WTC11 (cell line): ENCODE measurements around the gene CAMTA1. TPM values are rescaled to one million over a fixed set of nuclear protein-coding genes. Genes with fewer than 3 reads are reported as not detected.
"Not testable (repeated sequence)": the region's sequence is repeated elsewhere in the genome, so short reads cannot be mapped to it uniquely, and the experiment has no call there.

ENCODE experiments used
- ATAC-seq: fragments of 200-7000 bp; cut with Tn5 transposase; 2 replicates; pipeline ENCODE4 v1.10.0; 2021; ENCODE audit warnings: mild to moderate bottlenecking, moderate library complexity
- CTCF ChIA-PET: fragments of 300-600 bp; sonication (Branson Sonifier 250); formaldehyde crosslinking; loops from one replicate; lab custom pipeline; 2021; ENCODE audit warnings: antibody characterized with exemption; lab: Charles Lee
- POLR2A ChIA-PET: fragments of 350-600 bp; sonication (Branson Sonifier 250); formaldehyde crosslinking; loops from one replicate; lab custom pipeline; 2021; ENCODE audit warnings: antibody characterized with exemption; lab: Charles Lee
- DNase-seq: peaks from one replicate; pipeline ENCODE4 v3.0.0; 2021; ENCODE audit warnings: low spot score
- H3K27ac Mint-ChIP-seq: 2 replicates; pipeline ENCODE4 v1.8.0; 2021; ENCODE audit warnings: mixed read lengths
- H3K27me3 Mint-ChIP-seq: 2 replicates; pipeline ENCODE4 v1.8.0; 2021; ENCODE audit warnings: low read depth, mild to moderate bottlenecking, moderate library complexity, mixed read lengths
- H3K36me3 Mint-ChIP-seq: 2 replicates; pipeline ENCODE4 v1.8.0; 2021; ENCODE audit warnings: mixed read lengths
- H3K4me1 Mint-ChIP-seq: 2 replicates; pipeline ENCODE4 v1.8.0; 2022; ENCODE audit warnings: mixed read lengths
- H3K4me3 Mint-ChIP-seq: 2 replicates; pipeline ENCODE4 v1.8.0; 2021; ENCODE audit warnings: mild to moderate bottlenecking, moderate library complexity, mixed read lengths
- H3K9me3 Mint-ChIP-seq: 2 replicates; pipeline ENCODE4 v1.8.0; 2021; ENCODE audit warnings: mixed read lengths
- CREB1 ChIP-seq: sonication (generic); formaldehyde crosslinking; IDR thresholded peaks from 2 replicates; pipeline ENCODE4 v1.8.0; 2023; ENCODE audit warnings: mild to moderate bottlenecking, missing genetic modification reagents
- FOXP1 ChIP-seq: sonication (generic); formaldehyde crosslinking; IDR thresholded peaks from 2 replicates; pipeline ENCODE4 v1.8.0; 2022; ENCODE audit warnings: missing genetic modification reagents, mild to moderate bottlenecking, moderate library complexity, borderline replicate concordance
- GABPB1 ChIP-seq: sonication (generic); formaldehyde crosslinking; IDR thresholded peaks from 2 replicates; pipeline ENCODE4 v1.8.1; 2023; ENCODE audit warnings: mild to moderate bottlenecking, missing genetic modification reagents
- JUN ChIP-seq: sonication (generic); formaldehyde crosslinking; IDR thresholded peaks from 2 replicates; pipeline ENCODE4 v1.8.0; 2023; ENCODE audit warnings: mild to moderate bottlenecking, missing genetic modification reagents
- PREB ChIP-seq: sonication (generic); formaldehyde crosslinking; IDR thresholded peaks from 2 replicates; pipeline ENCODE4 v1.8.1; 2022; ENCODE audit warnings: mild to moderate bottlenecking, missing genetic modification reagents, moderate library complexity, borderline replicate concordance
- SMAD4 ChIP-seq: sonication (generic); formaldehyde crosslinking; IDR thresholded peaks from 2 replicates; pipeline ENCODE4 v1.8.0; 2022; ENCODE audit warnings: mild to moderate bottlenecking, missing genetic modification reagents
- STAT6 ChIP-seq: sonication (generic); formaldehyde crosslinking; conservative IDR thresholded peaks from 2 replicates; pipeline ENCODE4 v1.8.1; 2023; ENCODE audit warnings: mild to moderate bottlenecking, low read depth, missing genetic modification reagents, moderate library complexity
- ZBTB21 ChIP-seq: sonication (generic); formaldehyde crosslinking; IDR thresholded peaks from 2 replicates; pipeline ENCODE4 v1.8.1; 2023; ENCODE audit warnings: mild to moderate bottlenecking, missing genetic modification reagents, borderline replicate concordance
- total RNA-seq: library from RNA; stranded (reverse); gene quantifications from 3 replicates; pipeline ENCODE4 v1.2.3, GENCODE V29; 2021
- TF ChIP-seq, protein P1 (sequence below): fragments of 250-450 bp; sonication (Bioruptor Pico); IDR thresholded peaks from 2 replicates; pipeline ENCODE4 v1.9.0; 2021; ENCODE audit warnings: mild to moderate bottlenecking
- TF ChIP-seq, protein P2 (sequence below): fragments of 250-450 bp; sonication (Bioruptor Pico); IDR thresholded peaks from 2 replicates; pipeline ENCODE4 v1.9.0; 2021; ENCODE audit warnings: mild to moderate bottlenecking
- TF ChIP-seq, protein P3 (sequence below): sonication (generic); formaldehyde crosslinking; IDR thresholded peaks from 2 replicates; pipeline ENCODE4 v1.8.1; 2022; ENCODE audit warnings: mild to moderate bottlenecking, moderate library complexity, missing genetic modification reagents
- TF ChIP-seq, protein P4 (sequence below): sonication (generic); formaldehyde crosslinking; IDR thresholded peaks from 2 replicates; pipeline ENCODE4 v1.8.0; 2023; ENCODE audit warnings: missing genetic modification reagents
- TF ChIP-seq, protein P5 (sequence below): sonication (generic); formaldehyde crosslinking; IDR thresholded peaks from 2 replicates; pipeline ENCODE4 v1.8.1; 2023; ENCODE audit warnings: mild to moderate bottlenecking, missing genetic modification reagents, moderate library complexity

The CAMTA1 gene
- total RNA-seq, 1 experiment from 2014 or later, result 86.4 TPM

DNA sequence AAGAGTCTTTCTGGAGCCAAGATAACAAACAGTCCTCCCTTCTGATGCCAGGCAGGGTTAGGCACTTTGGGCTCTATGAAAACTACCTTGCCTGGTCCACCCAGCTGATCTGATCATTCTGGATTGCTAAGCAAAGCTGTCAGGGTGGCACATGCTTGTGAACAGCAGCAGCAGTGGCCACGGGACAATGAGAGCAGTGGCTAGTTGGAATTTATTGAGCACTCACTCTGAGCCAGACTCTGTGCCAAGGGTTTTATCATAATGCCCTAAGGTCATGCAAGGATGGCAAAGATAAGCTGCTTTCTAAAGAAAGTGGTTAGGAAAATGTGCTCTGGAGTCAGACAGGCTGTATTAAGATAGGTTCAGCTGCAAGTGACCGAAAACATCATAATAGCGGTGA lies 595.5 kb downstream of the CAMTA1 start (continued):
- TF ChIP-seq, protein P1, sequence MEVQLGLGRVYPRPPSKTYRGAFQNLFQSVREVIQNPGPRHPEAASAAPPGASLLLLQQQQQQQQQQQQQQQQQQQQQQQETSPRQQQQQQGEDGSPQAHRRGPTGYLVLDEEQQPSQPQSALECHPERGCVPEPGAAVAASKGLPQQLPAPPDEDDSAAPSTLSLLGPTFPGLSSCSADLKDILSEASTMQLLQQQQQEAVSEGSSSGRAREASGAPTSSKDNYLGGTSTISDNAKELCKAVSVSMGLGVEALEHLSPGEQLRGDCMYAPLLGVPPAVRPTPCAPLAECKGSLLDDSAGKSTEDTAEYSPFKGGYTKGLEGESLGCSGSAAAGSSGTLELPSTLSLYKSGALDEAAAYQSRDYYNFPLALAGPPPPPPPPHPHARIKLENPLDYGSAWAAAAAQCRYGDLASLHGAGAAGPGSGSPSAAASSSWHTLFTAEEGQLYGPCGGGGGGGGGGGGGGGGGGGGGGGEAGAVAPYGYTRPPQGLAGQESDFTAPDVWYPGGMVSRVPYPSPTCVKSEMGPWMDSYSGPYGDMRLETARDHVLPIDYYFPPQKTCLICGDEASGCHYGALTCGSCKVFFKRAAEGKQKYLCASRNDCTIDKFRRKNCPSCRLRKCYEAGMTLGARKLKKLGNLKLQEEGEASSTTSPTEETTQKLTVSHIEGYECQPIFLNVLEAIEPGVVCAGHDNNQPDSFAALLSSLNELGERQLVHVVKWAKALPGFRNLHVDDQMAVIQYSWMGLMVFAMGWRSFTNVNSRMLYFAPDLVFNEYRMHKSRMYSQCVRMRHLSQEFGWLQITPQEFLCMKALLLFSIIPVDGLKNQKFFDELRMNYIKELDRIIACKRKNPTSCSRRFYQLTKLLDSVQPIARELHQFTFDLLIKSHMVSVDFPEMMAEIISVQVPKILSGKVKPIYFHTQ (CRISPR knock-in tag), result no peak
- TF ChIP-seq, protein P2, sequence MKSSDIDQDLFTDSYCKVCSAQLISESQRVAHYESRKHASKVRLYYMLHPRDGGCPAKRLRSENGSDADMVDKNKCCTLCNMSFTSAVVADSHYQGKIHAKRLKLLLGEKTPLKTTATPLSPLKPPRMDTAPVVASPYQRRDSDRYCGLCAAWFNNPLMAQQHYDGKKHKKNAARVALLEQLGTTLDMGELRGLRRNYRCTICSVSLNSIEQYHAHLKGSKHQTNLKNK, result no peak
- TF ChIP-seq, protein P3, sequence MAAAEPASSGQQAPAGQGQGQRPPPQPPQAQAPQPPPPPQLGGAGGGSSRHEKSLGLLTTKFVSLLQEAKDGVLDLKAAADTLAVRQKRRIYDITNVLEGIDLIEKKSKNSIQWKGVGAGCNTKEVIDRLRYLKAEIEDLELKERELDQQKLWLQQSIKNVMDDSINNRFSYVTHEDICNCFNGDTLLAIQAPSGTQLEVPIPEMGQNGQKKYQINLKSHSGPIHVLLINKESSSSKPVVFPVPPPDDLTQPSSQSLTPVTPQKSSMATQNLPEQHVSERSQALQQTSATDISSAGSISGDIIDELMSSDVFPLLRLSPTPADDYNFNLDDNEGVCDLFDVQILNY (CRISPR knock-in tag), result no peak
- TF ChIP-seq CREB1 (CRISPR knock-in tag) (no peak), STAT6 (CRISPR knock-in tag) (no peak), GABPB1 (no peak), SMAD4 (no peak), JUN (CRISPR knock-in tag) (no peak)
- TF ChIP-seq, protein P4, sequence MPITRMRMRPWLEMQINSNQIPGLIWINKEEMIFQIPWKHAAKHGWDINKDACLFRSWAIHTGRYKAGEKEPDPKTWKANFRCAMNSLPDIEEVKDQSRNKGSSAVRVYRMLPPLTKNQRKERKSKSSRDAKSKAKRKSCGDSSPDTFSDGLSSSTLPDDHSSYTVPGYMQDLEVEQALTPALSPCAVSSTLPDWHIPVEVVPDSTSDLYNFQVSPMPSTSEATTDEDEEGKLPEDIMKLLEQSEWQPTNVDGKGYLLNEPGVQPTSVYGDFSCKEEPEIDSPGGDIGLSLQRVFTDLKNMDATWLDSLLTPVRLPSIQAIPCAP (CRISPR knock-in tag), result no peak
- TF ChIP-seq, protein P5, sequence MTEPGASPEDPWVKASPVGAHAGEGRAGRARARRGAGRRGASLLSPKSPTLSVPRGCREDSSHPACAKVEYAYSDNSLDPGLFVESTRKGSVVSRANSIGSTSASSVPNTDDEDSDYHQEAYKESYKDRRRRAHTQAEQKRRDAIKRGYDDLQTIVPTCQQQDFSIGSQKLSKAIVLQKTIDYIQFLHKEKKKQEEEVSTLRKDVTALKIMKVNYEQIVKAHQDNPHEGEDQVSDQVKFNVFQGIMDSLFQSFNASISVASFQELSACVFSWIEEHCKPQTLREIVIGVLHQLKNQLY (CRISPR knock-in tag), result no peak

DNA sequence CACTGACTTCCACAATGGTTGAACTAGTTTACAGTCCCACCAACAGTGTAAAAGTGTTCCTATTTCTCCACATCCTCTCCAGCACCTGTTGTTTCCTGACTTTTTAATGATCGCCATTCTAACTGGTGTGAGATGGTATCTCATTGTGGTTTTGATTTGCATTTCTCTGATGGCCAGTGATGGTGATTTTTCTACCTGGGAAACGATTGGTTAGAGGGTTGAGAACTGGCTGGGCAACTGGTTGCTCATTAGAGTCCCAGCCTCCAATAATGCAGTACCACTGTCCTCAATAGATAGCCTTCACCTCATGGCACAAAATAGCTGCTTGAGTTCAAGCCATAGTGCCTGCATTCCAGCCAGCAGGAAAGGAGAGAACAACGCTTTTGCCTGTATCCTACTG lies 596.5 kb downstream of the CAMTA1 start:
- H3K9me3 Mint-ChIP-seq, DNase-seq, CTCF ChIA-PET, ATAC-seq, H3K27ac Mint-ChIP-seq, H3K4me3 Mint-ChIP-seq, H3K36me3 Mint-ChIP-seq, H3K27me3 Mint-ChIP-seq, POLR2A ChIA-PET: not testable (repeated sequence)
- peaks cover 26% of the 10 kb centered on the region for H3K4me1 Mint-ChIP-seq

DNA sequence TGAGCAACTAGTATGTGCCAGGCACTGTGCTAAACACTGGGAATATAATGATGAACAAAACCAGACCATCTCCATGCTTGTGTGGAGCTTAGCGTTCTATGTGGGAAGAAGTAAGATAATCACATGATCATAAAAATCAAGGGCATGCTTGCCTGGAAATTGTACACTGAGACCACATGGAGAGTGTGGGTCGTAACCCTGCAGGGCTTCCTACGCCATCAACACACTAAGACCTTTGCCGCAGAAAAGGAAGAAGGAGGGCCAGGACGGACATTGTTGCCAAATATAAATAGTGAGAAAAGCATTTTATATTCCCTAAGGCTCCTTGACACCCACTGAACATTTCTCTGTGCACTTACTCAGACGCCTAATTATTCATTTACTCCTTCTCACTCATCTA lies 597.7 kb downstream of the CAMTA1 start:
- Mint-ChIP-seq H3K9me3 (peaks cover 4% of the 10 kb centered on the region; the same call in 1 of the 2 replicates), H3K27me3 (no peaks in the 10 kb centered on the region; the same call in 1 of the 2 replicates), H3K4me3 (no peak overlapping the region), H3K36me3 (no peaks in the 10 kb centered on the region), H3K27ac (no peak overlapping the region), H3K4me1 (peaks cover 36% of the 10 kb centered on the region)
- ATAC-seq, result no peak
- DNase-seq, result no peak
- ChIA-PET POLR2A (no interaction called here), CTCF (no interaction called here)
- TF ChIP-seq PREB (CRISPR knock-in tag) (no peak), ZBTB21 (no peak), FOXP1 (no peak)
